Activated CD8-positive, alpha-beta memory T cell treated with anti-CD3 and anti-CD28 coated beads for 36 hours (primary cell): ENCODE data around the gene FAM20C. TPM values are rescaled to one million over a fixed set of nuclear protein-coding genes. Genes with fewer than 3 reads are reported as not detected.
"Not testable (repeated sequence)": the region's sequence is repeated elsewhere in the genome, so short reads cannot be mapped to it uniquely, and the experiment has no call there.

Experiments
- CTCF ChIA-PET: fragments of 350-600 bp; sonication (Branson Sonifier 250); formaldehyde crosslinking; loops from one replicate; lab custom pipeline; 2021; ENCODE audit warnings: antibody characterized with exemption; lab: Charles Lee
- POLR2A ChIA-PET: fragments of 350-600 bp; sonication (Branson Sonifier 250); formaldehyde crosslinking; loops from one replicate; lab custom pipeline; 2021; ENCODE audit warnings: antibody characterized with exemption; lab: Charles Lee
- total RNA-seq, 2 experiments: library from RNA; stranded (reverse); gene quantifications; one replicate each; pipeline ENCODE4 v1.2.3, GENCODE V29; 2021

FAM20C gene
- total RNA-seq, 2 experiments from 2014 or later = 0.74 to 1.5 TPM

DNA sequence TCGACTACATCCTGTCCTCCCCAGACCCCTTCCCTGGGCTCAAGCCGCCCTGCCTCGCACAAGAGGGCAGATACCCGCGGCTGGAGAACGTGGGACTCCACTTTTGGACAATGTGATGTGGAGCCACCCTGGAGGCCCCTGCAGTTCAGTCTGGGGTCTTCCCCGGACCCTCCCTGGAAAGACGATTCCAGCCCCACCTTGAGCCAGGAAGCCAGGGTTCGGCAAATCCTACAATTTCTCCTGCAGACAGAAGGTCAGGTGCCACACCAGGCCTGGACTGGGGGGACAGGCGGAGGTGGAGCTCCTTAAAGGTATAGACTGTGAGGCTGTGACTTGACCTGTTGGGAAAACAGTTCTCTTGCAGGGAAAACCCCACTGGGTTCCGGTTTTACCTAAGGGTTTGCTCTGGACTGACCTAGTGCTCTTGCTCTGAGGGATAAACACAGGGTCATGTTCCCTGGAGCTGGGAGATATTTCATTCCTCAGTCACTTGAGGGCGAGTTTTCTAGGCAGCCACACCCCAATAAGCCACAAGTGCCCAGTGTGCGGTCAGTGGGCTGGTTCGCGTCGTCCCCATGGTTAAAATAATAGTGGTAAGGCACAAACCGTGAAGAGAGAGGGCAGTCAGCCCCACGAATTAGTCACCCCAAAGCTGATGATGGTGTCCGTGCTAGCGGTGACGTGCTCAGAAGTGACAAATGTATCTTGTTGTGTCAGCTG is 99.2 kb downstream of the FAM20C start:
- ChIA-PET CTCF (no interaction called here), POLR2A (no interaction called here)

DNA sequence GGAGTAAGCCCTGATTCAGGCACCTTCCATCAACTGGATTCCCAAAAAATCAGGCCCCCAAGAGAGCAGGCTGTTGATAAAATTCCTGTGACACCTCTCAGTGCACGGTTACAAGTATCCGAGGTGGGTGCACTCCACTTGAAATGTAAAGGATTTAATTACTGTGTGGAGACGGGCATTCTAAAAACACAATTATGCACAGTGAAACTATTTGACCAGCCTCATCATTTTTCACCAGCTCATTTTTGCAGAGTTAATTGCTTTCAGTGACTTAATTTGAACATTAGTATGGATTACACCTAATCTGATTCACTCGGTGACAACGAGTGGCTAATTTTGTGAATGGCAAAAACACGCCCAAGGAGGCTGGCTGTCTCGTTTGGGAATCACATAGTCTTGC is 99.9 kb downstream of the FAM20C start:
- ChIA-PET POLR2A (no interaction called here), CTCF (no interaction called here)

DNA sequence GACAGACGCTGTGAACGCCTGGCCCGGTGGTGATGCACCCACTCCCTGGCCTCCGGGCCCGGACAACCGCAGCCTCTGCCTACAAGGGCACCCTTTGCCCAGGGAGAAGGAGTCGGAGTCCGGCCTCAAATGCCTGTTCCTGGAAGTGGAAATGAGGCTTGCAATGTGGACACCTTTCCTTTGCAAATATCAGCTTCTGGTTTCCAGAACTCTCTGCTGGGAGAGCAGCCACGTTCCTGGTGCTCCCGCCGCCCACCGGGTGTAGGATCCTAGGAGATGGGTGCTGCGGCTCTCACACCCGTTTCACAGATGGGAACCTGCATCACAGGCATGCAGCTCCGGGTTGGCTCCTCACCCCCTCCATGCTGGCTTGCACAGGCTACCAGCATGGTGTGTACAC is 100.5 kb downstream of the FAM20C start:
- POLR2A ChIA-PET = no interaction called here
- CTCF ChIA-PET = no interaction called here

GRCh38 chr7:293681-294439 is 101.5 kb downstream of the FAM20C start:
- ChIA-PET CTCF (no interaction called here), POLR2A (no interaction called here)

GRCh38 chr7:294440-295154 is 102.2 kb downstream of the FAM20C start:
- ChIA-PET POLR2A (no interaction called here), CTCF (no interaction called here)

DNA sequence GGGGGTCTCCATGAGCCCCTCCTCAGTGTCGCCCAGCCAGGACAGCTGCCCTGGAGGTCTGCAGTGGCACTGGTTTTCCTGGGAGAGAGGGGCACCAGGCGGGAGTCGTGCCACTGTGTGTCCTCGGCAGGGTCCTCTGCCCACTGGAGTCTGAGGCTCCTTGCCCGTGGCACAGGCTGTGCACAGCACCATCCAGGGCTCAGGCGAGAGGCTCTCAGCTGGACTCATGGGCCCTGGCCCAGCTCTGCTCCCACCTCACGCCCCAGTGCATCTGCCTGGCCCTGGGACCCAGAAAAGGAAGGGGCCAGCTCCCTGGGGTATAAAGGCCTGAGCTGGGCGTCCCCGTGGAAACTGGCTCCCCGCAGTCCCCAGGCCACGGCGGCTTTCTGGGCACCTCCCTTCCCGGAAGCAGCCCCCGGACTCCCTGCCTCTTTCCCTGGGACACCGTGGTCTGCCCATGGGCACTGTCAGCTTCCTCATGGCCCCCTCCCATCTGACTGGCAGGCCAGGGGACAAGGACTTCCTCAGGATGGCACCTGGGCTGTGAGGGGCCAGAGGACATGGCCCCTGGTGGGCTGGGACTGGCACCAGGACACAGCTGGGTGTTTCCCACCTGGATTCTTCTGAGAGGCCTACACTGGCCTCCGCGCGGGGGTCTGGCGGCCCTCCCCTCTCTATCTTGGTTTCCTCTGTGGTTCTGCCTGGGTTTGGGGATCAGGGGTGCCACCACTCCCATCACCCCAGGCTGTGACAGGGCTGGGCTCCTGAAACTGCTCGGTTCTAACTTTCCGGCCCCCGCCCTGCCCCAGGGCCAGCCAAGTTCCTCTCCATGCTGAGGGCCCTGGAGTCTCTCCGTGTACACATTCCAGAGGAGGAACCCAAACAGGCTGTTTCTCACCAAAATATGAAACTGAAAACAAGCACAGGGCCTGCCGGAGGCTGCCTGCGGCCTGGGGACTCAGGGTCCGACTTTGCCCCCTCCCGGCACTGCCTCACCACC is 103.1 kb downstream of the FAM20C start:
- POLR2A ChIA-PET = no interaction called here

DNA sequence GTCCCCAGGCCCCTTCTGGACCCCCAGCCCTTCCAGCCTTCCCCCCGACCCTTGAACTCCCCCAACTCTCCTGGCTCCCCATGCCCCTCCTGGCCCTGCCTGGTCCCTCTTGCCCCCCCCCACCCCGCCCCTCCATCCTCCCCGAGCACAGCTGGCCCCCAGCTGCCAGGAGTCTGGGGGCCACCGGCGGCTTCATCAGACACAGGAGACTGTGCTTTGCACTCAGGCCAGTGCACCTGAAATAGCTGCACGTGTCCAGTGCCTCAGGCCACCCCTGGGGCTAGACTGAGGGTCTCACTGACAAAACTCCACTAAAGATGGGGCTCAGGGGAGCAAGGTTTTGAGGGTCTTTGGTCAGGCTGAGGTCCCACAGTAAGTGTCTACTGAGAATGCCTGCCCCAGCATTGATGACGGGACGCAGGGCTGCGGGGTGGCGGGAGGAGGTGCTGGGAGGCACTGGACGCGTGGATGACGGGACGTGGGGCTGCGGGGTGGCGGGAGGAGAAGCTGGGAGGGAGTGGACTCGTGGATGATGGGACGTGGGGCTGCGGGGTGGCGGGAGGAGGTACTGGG is 104.1 kb downstream of the FAM20C start:
- CTCF ChIA-PET = no interaction called here
- POLR2A ChIA-PET = no interaction called here

More for the DNA sequence above, 103.1 kb downstream of the FAM20C start:
- CTCF ChIA-PET = no interaction called here

- POLR2A ChIA-PET, CTCF ChIA-PET: not testable (repeated sequence)
Measured at GRCh38 chr7:297141-297540, 104.8 kb downstream of the FAM20C start.

- CTCF ChIA-PET = no interaction called here
- POLR2A ChIA-PET = no interaction called here
Measured at GRCh38 chr7:297611-298374, 105.4 kb downstream of the FAM20C start.

GRCh38 chr7:298375-298702 is 106.0 kb downstream of the FAM20C start:
- ChIA-PET POLR2A (no interaction called here), CTCF (no interaction called here)

GRCh38 chr7:298743-299142 is 106.4 kb downstream of the FAM20C start:
- CTCF ChIA-PET = interaction anchor here (0.9 kb wide), 1 partner anchor 34 kb away, joined by 3 read pairs; no protein-coding TSS in a partner anchor
- POLR2A ChIA-PET = no interaction called here

GRCh38 chr7:299169-299568 is 106.8 kb downstream of the FAM20C start:
- POLR2A ChIA-PET = no interaction called here
- CTCF ChIA-PET = interaction anchor here (0.9 kb wide), 1 partner anchor 34 kb away, joined by 3 read pairs; no protein-coding TSS in a partner anchor

GRCh38 chr7:299628-300027 is 107.3 kb downstream of the FAM20C start:
- POLR2A ChIA-PET = no interaction called here
- CTCF ChIA-PET = interaction anchor here (0.9 kb wide), 1 partner anchor 33 kb away, joined by 3 read pairs; no protein-coding TSS in a partner anchor

- ChIA-PET CTCF (no interaction called here), POLR2A (no interaction called here)
Measured at GRCh38 chr7:300048-300447, 107.7 kb downstream of the FAM20C start.

GRCh38 chr7:300546-301290 is 108.3 kb downstream of the FAM20C start:
- ChIA-PET CTCF (no interaction called here), POLR2A (no interaction called here)

DNA sequence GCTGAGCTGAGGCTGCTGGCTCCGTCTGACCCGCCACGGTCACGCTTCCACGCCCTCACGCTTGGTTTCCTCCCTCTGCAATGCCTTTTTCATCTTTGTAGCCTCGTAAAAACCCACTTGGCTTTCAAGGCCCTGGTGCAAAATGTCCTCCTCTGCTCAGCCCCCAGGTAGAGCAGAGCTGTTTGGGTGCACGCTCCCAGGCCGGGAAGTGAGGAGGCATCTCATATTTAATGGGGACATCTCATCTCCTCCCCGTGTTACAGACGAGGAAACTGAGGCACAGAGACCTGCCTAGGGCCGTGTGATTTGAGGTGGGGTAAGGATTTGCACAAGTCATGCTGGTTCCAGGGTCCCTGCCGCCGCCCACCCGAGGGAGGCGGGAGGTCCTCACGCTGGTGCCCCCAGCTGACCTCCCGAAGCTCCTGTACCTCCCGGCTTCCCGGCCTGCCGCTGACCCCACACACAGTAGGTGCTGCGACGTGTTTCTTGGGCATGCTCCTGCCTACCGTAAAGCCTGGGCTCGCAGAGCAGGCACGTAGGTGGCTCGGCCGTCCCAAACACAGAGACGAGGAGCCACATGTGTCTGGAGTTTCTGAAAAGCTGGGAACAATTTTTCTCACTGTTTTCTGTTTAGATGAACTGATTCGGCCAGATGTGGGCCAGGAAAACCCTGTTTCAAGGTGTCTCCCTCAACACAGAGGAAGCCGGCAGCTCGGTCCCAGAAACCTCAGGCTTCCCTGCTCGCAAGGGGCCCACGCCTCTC is 109.1 kb downstream of the FAM20C start:
- ChIA-PET POLR2A (no interaction called here), CTCF (no interaction called here)
